ENCODE results near the gene LHX6.

The LHX6 gene

DNA sequence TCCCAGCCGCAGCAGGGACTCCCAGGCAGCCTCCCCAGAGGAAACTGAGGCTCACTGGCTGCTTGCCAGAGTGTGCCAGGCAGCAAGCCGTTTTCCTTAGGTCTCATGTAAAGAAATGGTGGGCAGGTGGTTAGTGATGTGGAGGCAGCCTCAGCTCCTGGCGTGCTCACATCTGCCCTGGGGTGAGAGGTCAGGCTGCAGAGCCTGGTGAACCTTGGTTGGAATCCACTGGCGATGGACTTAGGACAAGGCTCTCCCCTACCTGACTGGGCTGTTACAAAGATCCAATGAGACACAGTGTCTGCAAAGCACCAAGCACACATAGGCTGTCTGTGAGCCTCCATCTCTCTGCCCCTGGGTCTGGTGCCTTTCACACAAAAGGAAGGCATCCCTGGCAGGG lies 30.9 kb downstream of the LHX6 start:
- TF ChIP-seq, protein P1, sequence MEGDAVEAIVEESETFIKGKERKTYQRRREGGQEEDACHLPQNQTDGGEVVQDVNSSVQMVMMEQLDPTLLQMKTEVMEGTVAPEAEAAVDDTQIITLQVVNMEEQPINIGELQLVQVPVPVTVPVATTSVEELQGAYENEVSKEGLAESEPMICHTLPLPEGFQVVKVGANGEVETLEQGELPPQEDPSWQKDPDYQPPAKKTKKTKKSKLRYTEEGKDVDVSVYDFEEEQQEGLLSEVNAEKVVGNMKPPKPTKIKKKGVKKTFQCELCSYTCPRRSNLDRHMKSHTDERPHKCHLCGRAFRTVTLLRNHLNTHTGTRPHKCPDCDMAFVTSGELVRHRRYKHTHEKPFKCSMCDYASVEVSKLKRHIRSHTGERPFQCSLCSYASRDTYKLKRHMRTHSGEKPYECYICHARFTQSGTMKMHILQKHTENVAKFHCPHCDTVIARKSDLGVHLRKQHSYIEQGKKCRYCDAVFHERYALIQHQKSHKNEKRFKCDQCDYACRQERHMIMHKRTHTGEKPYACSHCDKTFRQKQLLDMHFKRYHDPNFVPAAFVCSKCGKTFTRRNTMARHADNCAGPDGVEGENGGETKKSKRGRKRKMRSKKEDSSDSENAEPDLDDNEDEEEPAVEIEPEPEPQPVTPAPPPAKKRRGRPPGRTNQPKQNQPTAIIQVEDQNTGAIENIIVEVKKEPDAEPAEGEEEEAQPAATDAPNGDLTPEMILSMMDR (IDR thresholded peaks at IDR 0.05; ENCODE audit: low read depth, low read length), result no peak
- Histone ChIP-seq H3K27ac (no peak overlapping the region), H3K4me3 (ENCODE audit: low read depth, low read length) (no peak overlapping the region), H3K27me3 (ENCODE audit: insufficient read depth, low read depth, severe bottlenecking) (no peaks in the 10 kb centered on the region), H3K36me3 (no peaks in the 10 kb centered on the region), H3K9me3 (ENCODE audit: severe bottlenecking) (no peaks in the 10 kb centered on the region)
- DNase-seq, result no peak

DNA sequence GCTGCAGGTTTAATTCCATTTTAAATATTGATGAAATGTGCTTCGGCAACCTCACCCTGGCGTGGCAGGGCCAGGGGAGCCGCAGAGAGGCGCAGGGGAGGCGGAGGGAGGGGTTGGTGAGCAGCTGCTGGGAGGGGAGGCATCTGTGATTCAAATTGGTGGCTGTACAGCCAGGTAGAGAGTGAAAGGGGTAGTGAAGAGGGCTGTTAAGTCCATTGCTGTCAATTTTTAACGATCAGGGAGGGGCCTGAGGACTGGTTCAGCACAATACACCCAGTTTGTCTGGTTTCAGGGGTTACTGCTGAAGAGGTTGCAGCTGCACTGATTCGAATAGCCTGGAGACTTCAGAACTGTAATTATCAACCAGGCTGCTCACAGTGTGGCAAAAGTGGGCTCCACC lies 31.3 kb downstream of the LHX6 start:
- TF ChIP-seq, protein P1 (IDR thresholded peaks at IDR 0.05; ENCODE audit: low read depth, low read length), result no peak
- no peaks in the 10 kb centered on the region for H3K36me3 ChIP-seq
- no peak overlapping the region for H3K27ac ChIP-seq
- H3K9me3 ChIP-seq (ENCODE audit: severe bottlenecking), result no peaks in the 10 kb centered on the region
- H3K4me3 ChIP-seq (ENCODE audit: low read depth, low read length), result no peak overlapping the region
- no peak for DNase-seq
- H3K27me3 ChIP-seq (ENCODE audit: insufficient read depth, low read depth, severe bottlenecking), result no peaks in the 10 kb centered on the region

DNA sequence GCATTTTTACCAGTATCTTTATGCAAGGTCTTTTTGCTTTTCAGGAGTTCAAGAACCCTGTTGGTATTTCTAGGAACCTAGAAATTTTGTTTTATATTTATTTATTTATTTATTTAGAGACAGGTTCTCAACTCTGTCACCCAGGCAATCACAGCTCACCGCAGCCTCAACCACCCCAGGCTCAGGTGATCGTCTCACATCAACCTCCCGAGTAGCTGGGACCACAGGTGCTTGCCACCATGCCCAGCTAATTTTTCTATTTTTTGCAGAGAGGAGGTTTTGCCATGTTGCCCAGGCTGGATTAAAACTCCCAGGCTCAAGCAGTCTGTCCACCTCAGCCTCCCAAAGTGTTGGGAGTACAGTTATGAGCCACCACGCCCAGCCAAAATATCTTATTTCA lies 32.9 kb downstream of the LHX6 start:
- H3K27me3 ChIP-seq (ENCODE audit: insufficient read depth, low read depth, severe bottlenecking), result no peaks in the 10 kb centered on the region
- no peaks in the 10 kb centered on the region for H3K36me3 ChIP-seq
- DNase-seq, result no peak
- H3K9me3 ChIP-seq (ENCODE audit: severe bottlenecking), result no peaks in the 10 kb centered on the region
- no peak overlapping the region for H3K27ac ChIP-seq
- no peak overlapping the region for H3K4me3 ChIP-seq (ENCODE audit: low read depth, low read length)
- TF ChIP-seq, protein P1 (IDR thresholded peaks at IDR 0.05; ENCODE audit: low read depth, low read length), result no peak

DNA sequence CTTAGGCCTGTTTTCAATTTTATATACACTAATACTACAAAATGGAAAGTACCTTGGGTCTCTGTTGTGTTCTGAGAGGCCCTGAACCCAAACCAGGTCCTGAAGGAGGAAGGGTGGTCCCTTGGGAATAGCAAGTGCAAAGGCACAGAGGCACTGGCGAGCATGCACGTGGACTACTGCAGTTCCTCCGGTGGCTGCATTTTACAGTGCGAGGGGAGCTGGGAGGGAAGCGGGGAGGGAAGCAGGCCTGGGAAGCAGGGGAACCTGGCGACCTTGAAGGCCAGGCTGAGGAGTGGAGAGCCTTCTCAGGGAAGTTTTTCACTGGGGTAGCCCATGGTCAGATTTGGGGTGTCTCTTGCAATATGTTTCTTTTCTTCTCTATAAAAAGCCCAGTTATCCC lies 35.1 kb downstream of the LHX6 start:
- Histone ChIP-seq H3K36me3 (no peaks in the 10 kb centered on the region), H3K27me3 (ENCODE audit: insufficient read depth, low read depth, severe bottlenecking) (no peaks in the 10 kb centered on the region), H3K27ac (no peak overlapping the region), H3K9me3 (ENCODE audit: severe bottlenecking) (no peaks in the 10 kb centered on the region), H3K4me3 (ENCODE audit: low read depth, low read length) (no peak overlapping the region)
- no peak for DNase-seq
- TF ChIP-seq, protein P1 (IDR thresholded peaks at IDR 0.05; ENCODE audit: low read depth, low read length), result no peak

DNA sequence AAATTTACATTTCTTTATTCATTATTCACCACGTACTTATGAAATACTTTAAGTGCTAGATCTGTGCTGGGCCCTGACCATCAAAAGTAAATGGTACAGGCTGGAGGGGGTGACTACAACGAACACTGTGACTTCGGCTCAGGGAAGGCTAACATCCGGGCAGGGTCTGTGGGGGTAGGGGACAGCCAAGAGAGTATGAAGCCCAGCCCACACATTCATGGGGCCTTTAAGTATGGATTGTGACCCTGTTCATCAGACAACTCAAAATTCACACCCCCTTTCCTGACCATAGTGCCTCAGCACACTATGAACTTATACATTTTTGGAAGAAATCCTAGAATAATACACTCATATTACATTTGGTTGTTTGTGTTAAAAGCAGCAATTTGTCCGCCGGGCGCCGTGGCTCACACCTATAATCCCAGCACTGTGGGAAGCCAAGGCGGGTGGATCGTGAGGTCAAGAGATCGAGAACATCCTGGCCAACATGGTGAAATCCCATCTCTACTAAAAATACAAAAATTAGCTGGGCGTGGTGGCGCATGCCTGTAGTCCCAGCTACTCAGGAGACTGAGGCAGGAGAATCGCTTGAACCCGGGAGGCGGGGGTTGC lies 35.7 kb downstream of the LHX6 start:
- Histone ChIP-seq H3K27me3 (ENCODE audit: insufficient read depth, low read depth, severe bottlenecking) (no peaks in the 10 kb centered on the region), H3K9me3 (ENCODE audit: severe bottlenecking) (no peaks in the 10 kb centered on the region), H3K27ac (no peak overlapping the region), H3K36me3 (no peaks in the 10 kb centered on the region), H3K4me3 (ENCODE audit: low read depth, low read length) (no peak overlapping the region)
- TF ChIP-seq, protein P1 (IDR thresholded peaks at IDR 0.05; ENCODE audit: low read depth, low read length), result no peak
- DNase-seq, result no peak

DNA sequence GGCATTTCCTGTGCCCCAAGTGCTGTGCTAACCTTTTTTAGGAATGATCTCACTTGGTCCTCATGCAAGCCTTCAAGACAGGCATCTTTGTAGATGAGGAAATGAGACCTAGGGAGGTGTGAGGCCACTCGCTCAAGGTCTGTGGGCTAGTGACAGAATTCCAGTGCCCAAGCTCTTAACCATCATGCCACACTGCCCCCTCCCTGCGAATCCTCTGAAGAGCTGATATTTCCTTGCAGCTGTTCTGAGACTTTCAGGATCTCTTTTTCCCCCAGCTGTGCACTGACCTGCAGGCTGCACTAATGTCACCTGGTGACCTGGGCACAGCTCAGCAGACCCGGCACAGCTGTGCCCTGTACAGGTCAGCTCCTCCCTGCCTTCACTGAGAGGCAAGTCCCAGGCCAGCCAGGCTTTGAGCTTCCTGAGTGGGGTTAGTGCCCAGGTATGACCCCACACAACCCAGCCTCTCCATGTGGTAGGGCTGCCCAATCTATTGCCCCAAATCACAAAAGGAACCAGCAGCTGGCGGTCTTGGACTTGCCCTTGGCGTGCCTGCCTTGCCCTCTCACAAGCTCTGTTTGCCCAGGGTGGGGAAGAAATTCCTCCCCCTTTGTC lies 36.4 kb downstream of the LHX6 start:
- H3K9me3 ChIP-seq (ENCODE audit: severe bottlenecking), result no peaks in the 10 kb centered on the region
- no peak overlapping the region for H3K27ac ChIP-seq

More for the DNA sequence above, 36.4 kb downstream of the LHX6 start:
- TF ChIP-seq, protein P1 (IDR thresholded peaks at IDR 0.05; ENCODE audit: low read depth, low read length), result no peak
- Histone ChIP-seq H3K36me3 (no peaks in the 10 kb centered on the region), H3K4me3 (ENCODE audit: low read depth, low read length) (no peak overlapping the region), H3K27me3 (ENCODE audit: insufficient read depth, low read depth, severe bottlenecking) (no peaks in the 10 kb centered on the region)
- DNase-seq, result no peak
